ENCODE data around the gene LCMT1. TPM values are rescaled to one million over a fixed set of nuclear protein-coding genes. Genes with fewer than 3 reads are reported as not detected.

LCMT1 gene
- total RNA-seq, 1 experiment from 2014 or later = 44.2 TPM

DNA sequence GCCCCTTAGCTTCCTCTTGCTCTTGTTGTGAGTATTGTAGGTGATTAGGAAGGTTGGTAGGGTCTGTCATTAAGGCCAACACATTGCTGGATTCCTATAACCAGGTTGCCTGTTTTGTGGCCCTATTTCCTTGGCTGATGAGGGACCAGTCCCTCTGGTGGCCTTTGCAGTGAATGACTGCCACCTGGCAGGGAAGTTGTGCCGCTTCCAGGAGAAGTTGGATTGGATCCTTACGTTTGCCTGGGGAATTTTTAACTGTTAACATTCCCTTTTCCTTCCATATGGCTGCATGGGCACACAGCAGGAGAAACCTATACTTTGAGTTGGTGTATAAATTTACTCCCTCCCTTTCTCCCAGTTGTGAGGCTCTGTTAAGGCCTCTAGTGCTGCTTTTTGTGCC, 32.4 kb downstream of the LCMT1 start:
- TF ChIP-seq SIN3A (IDR thresholded peaks at IDR 0.05; ENCODE audit: borderline replicate concordance, insufficient read depth, low read depth, low read length) = no peak
- TF ChIP-seq, protein P1, sequence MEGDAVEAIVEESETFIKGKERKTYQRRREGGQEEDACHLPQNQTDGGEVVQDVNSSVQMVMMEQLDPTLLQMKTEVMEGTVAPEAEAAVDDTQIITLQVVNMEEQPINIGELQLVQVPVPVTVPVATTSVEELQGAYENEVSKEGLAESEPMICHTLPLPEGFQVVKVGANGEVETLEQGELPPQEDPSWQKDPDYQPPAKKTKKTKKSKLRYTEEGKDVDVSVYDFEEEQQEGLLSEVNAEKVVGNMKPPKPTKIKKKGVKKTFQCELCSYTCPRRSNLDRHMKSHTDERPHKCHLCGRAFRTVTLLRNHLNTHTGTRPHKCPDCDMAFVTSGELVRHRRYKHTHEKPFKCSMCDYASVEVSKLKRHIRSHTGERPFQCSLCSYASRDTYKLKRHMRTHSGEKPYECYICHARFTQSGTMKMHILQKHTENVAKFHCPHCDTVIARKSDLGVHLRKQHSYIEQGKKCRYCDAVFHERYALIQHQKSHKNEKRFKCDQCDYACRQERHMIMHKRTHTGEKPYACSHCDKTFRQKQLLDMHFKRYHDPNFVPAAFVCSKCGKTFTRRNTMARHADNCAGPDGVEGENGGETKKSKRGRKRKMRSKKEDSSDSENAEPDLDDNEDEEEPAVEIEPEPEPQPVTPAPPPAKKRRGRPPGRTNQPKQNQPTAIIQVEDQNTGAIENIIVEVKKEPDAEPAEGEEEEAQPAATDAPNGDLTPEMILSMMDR (IDR thresholded peaks at IDR 0.05) = peak; percentile 59
- no peaks in the 10 kb centered on the region for H3K4me1 ChIP-seq (ENCODE audit: control insufficient read depth, insufficient read depth, low read length)
- POLR2A ChIA-PET = no interaction called here
- no peaks in the 10 kb centered on the region for H3K27me3 ChIP-seq (ENCODE audit: control insufficient read depth, insufficient read depth, low read length)
- DNase-seq (ENCODE audit: low read depth, low spot score) (no peak), ATAC-seq (no peak)
- in situ Hi-C loops (cut with HindIII; ENCODE audit: low pct_unique_long_range_greater_than_20kb, low sequenced_read_pairs) = no loop called here
- no TSS peak for BruUV-seq (replicated peaks)
- intact Hi-C loops (cut with micrococcal nuclease; ENCODE audit: unreplicated experiment) = no loop called here
- H3K4me3 ChIP-seq (ENCODE audit: low read depth in 2 of 2, low read length in 2 of 2) = no peak overlapping the region
- no peaks in the 10 kb centered on the region for H3K36me3 ChIP-seq (ENCODE audit: control insufficient read depth, insufficient read depth, low read length)
- CTCF ChIA-PET = no interaction called here
- H3K27ac ChIP-seq (ENCODE audit: low read length) = no peak overlapping the region
- H3K9me3 ChIP-seq (ENCODE audit: control insufficient read depth, insufficient read depth, low read depth, low read length) = no peaks in the 10 kb centered on the region

- intact Hi-C loops (cut with micrococcal nuclease; ENCODE audit: unreplicated experiment) (no loop called here), in situ Hi-C loops (cut with HindIII; ENCODE audit: low pct_unique_long_range_greater_than_20kb, low sequenced_read_pairs) (no loop called here)
- Histone ChIP-seq H3K4me1 (ENCODE audit: control insufficient read depth, insufficient read depth, low read length) (no peaks in the 10 kb centered on the region), H3K9me3 (ENCODE audit: control insufficient read depth, insufficient read depth, low read depth, low read length) (no peaks in the 10 kb centered on the region), H3K27ac (ENCODE audit: low read length) (no peak overlapping the region), H3K4me3 (ENCODE audit: low read depth in 2 of 2, low read length in 2 of 2) (no peak overlapping the region), H3K27me3 (ENCODE audit: control insufficient read depth, insufficient read depth, low read length) (no peaks in the 10 kb centered on the region), H3K36me3 (ENCODE audit: control insufficient read depth, insufficient read depth, low read length) (no peaks in the 10 kb centered on the region)
- POLR2A ChIA-PET = no interaction called here
- no peak for ATAC-seq
- no peak for DNase-seq (ENCODE audit: low read depth, low spot score)
- CTCF ChIA-PET = no interaction called here
- BruUV-seq (replicated peaks) = no TSS peak
- no peak for TF ChIP-seq SIN3A (IDR thresholded peaks at IDR 0.05; ENCODE audit: borderline replicate concordance, insufficient read depth, low read depth, low read length)
Observed at GRCh38 chr16:25148568-25149215, 37.1 kb downstream of the LCMT1 start.

GRCh38 chr16:25151996-25152395, 40.5 kb downstream of the LCMT1 start:
- H3K4me1 ChIP-seq (ENCODE audit: control insufficient read depth, insufficient read depth, low read length) = no peaks in the 10 kb centered on the region
- ATAC-seq (no peak), DNase-seq (ENCODE audit: low read depth, low spot score) (no peak)
- H3K36me3 ChIP-seq (ENCODE audit: control insufficient read depth, insufficient read depth, low read length) = no peaks in the 10 kb centered on the region
- H3K4me3 ChIP-seq (ENCODE audit: low read depth in 2 of 2, low read length in 2 of 2) = no peak overlapping the region
- BruUV-seq (replicated peaks) = no TSS peak
- in situ Hi-C loops (cut with HindIII; ENCODE audit: low pct_unique_long_range_greater_than_20kb, low sequenced_read_pairs) (no loop called here), intact Hi-C loops (cut with micrococcal nuclease; ENCODE audit: unreplicated experiment) (no loop called here)
- ChIA-PET POLR2A (no interaction called here), CTCF (interaction anchor here (0.6 kb wide), 1 partner anchor 74 kb away, joined by 5 read pairs; no protein-coding TSS in a partner anchor)
- H3K27ac ChIP-seq (ENCODE audit: low read length) = no peak overlapping the region
- H3K27me3 ChIP-seq (ENCODE audit: control insufficient read depth, insufficient read depth, low read length) = no peaks in the 10 kb centered on the region
- TF ChIP-seq, protein P1 (IDR thresholded peaks at IDR 0.05) = no peak
- TF ChIP-seq POLR2AphosphoS5 (IDR thresholded peaks at IDR 0.05; ENCODE audit: low read depth, low read length) (no peak), SIN3A (IDR thresholded peaks at IDR 0.05; ENCODE audit: borderline replicate concordance, insufficient read depth, low read depth, low read length) (no peak), TCF7L2 (IDR thresholded peaks at IDR 0.05; ENCODE audit: low read depth, low read length) (no peak)
- TF ChIP-seq, protein P2, sequence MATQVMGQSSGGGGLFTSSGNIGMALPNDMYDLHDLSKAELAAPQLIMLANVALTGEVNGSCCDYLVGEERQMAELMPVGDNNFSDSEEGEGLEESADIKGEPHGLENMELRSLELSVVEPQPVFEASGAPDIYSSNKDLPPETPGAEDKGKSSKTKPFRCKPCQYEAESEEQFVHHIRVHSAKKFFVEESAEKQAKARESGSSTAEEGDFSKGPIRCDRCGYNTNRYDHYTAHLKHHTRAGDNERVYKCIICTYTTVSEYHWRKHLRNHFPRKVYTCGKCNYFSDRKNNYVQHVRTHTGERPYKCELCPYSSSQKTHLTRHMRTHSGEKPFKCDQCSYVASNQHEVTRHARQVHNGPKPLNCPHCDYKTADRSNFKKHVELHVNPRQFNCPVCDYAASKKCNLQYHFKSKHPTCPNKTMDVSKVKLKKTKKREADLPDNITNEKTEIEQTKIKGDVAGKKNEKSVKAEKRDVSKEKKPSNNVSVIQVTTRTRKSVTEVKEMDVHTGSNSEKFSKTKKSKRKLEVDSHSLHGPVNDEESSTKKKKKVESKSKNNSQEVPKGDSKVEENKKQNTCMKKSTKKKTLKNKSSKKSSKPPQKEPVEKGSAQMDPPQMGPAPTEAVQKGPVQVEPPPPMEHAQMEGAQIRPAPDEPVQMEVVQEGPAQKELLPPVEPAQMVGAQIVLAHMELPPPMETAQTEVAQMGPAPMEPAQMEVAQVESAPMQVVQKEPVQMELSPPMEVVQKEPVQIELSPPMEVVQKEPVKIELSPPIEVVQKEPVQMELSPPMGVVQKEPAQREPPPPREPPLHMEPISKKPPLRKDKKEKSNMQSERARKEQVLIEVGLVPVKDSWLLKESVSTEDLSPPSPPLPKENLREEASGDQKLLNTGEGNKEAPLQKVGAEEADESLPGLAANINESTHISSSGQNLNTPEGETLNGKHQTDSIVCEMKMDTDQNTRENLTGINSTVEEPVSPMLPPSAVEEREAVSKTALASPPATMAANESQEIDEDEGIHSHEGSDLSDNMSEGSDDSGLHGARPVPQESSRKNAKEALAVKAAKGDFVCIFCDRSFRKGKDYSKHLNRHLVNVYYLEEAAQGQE (IDR thresholded peaks at IDR 0.05; ENCODE audit: insufficient read depth in 1 of 2, low read depth in 2 of 2, low read length in 1 of 2) = no peak
- H3K9me3 ChIP-seq (ENCODE audit: control insufficient read depth, insufficient read depth, low read depth, low read length) = no peaks in the 10 kb centered on the region
